AG09309 (cell line): ENCODE data around the gene IMPDH1.
A peak's percentile ranks its signal among the peaks of the same experiment; 100 is the strongest.

Experiments
- DNase-seq: peaks from one replicate; pipeline ENCODE4 v3.0.0-alpha.2; 2010; ENCODE audit warnings: low read depth
- H3K4me3 ChIP-seq: 2 replicates; pipeline ENCODE4 v1.5.1; 2011; ENCODE audit warnings: mild to moderate bottlenecking, low read depth, low read length, moderate library complexity; ENCODE audit not compliant: control insufficient read depth
- CTCF ChIP-seq: IDR thresholded peaks from 2 replicates; pipeline ENCODE4 v1.5.1; 2011; ENCODE audit warnings: mild to moderate bottlenecking, low read depth, low read length, inconsistent platforms; ENCODE audit not compliant: insufficient read depth, control insufficient read depth; ENCODE audit errors: missing control alignments

IMPDH1 gene

GRCh38 chr7:128410451-128410753, 620 bp upstream of the IMPDH1 start:
- H3K4me3 ChIP-seq, result peak overlapping the region; percentile 85
- no peak for TF ChIP-seq CTCF
- no peak for DNase-seq

DNA sequence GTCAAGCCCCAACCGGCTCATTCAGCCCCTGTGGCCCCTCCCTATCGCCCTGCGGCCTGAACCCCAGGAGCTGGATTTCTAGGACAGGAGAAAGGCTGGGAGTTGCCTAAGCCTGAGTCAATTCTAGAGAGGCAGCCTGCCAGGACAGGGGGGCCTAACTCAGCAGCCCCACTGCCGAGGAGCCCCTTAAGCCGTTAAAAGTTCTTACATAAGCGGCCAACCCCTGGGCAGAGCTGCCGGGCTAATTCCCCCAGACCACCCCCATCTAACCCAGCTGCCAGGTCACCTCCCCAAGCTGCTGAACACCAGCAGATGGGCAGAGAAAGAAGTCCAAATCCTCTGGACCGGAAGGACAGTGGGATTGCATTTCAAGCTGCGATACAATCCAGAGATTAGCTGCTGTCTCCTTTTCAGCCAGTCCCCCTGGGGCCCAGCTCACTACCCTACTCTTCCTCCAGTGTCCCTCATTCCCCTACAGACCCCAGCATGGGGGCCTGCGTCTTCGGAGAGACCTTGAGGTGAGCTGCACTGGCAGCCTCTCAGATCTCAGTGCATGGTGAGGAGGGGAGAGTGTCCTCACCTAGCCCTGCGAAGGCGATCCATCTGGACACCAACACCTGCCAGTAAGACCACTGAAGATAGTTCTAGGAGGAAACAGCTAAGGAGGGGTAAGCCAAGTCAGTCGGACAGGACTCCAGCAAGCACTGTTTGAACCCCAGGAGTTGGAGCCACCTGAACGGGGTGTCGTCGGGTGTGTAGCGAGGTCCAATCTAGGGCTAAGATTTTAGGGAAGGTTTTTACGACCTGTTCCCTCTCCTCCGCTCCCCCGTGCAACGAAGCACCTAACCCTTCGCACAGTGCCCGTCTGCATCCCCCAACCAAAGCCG, 830 bp downstream of the IMPDH1 start:
- peak overlapping the region; percentile 85 for H3K4me3 ChIP-seq
- no peak for DNase-seq
- no peak for TF ChIP-seq CTCF

GRCh38 chr7:128407751-128408708, 1.8 kb downstream of the IMPDH1 start:
- TF ChIP-seq CTCF, result no peak
- H3K4me3 ChIP-seq, result no peak overlapping the region
- DNase-seq, result no peak

DNA sequence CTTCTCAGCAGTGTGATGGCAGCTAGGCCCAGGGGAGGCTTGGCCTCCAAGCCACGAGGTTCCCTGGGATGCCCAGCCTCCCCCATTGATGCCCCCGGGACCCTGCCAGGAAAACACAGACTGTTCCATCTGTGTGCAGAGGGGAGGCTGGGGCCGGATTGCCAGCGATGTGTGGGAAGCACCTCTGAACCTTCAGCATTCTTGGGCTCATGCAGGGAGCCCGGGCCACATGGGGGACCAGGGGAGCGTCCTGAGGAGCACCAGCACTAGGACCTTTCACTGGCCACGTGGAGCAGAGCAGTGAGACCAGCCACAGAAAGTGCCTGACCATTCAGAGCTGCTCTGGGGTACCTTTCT, 2.6 kb downstream of the IMPDH1 start:
- no peak overlapping the region for H3K4me3 ChIP-seq
- no peak for DNase-seq
- no peak for TF ChIP-seq CTCF

DNA sequence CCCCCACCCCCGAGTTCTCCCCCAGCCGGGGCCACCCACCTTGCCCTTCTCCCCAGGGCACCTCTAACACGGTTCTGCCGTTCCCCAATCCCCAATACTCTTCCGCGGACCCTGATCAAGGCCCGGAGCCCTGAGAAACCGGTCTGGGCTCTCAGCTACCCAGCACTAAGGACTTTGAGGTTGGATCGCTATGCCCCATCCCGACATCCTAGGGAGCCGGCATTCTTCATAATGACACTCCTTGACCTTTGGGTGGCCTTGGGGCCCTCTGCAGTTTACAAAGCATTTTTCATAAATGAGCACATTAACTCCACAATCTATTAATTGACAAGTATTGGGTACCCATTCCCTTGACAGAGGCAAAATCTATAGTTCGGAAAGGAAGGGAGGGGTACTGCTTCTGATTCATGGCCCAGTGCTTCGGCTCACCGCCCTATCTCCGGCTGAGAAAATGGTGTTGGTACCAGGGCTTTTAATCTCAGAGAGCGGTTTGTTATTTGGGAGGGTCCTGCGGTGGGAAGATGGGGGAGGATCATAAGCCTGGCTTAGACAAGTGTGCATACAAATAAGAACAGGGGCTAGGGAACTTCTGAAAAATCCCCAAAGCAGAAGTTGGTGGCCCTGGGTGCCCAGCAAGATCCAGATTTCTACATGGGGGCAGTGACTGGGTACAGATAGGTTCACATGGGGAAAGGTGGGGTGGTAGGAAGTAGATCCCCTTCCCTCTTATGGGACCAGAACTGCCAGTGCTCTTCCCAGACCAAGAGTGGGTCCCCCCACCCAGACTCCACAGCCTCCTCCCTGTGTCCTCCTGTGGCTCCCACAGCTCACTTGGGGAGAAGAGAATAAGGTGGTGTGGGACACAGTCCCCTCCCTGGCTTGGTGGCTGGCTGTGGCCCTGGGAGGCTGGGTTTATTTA, 3.2 kb downstream of the IMPDH1 start:
- H3K4me3 ChIP-seq, result peak overlapping the region; percentile 16
- no peak for TF ChIP-seq CTCF
- no peak for DNase-seq
